NT2/D1 (cell line): ENCODE results near the gene EVX1.
A peak's percentile ranks its signal among the peaks of the same experiment; 100 is the strongest.

Experiments
- DNase-seq: peaks from one replicate; pipeline ENCODE4 v3.0.0-alpha.2; 2011; ENCODE audit warnings: low read depth, low spot score
- H3K27me3 ChIP-seq: 2 replicates; pipeline ENCODE4 v1.6.0; 2011; ENCODE audit warnings: mild to moderate bottlenecking; ENCODE audit not compliant: insufficient read length, insufficient read depth
- H3K36me3 ChIP-seq: 2 replicates; pipeline ENCODE4 v1.6.1; 2011; ENCODE audit warnings: mild to moderate bottlenecking, low read length, mixed read lengths; ENCODE audit not compliant: insufficient read depth, insufficient read length
- H3K4me1 ChIP-seq: 2 replicates; pipeline ENCODE4 v1.5.1; 2011; ENCODE audit not compliant: insufficient read depth, insufficient read length
- H3K4me3 ChIP-seq: 2 replicates; pipeline ENCODE4 v1.5.1; 2011; ENCODE audit warnings: low read depth; ENCODE audit not compliant: insufficient read length
- H3K9ac ChIP-seq: 2 replicates; pipeline ENCODE4 v1.6.0; 2011; ENCODE audit warnings: low read depth; ENCODE audit not compliant: insufficient read length
- H3K9me3 ChIP-seq: 2 replicates; pipeline ENCODE4 v1.5.1; 2011; ENCODE audit warnings: mild to moderate bottlenecking, low read length; ENCODE audit not compliant: insufficient read depth
- SUZ12 ChIP-seq: IDR thresholded peaks from 2 replicates; pipeline ENCODE4 v1.6.1; 2011; ENCODE audit not compliant: insufficient read length, insufficient read depth; ENCODE audit errors: extremely low read depth
- YY1 ChIP-seq: IDR thresholded peaks from 2 replicates; pipeline ENCODE4 v1.6.1; 2011; ENCODE audit not compliant: insufficient read length, insufficient read depth
- ZNF274 ChIP-seq: IDR thresholded peaks from 2 replicates; pipeline ENCODE4 v1.6.1; 2011; ENCODE audit warnings: mild to moderate bottlenecking, low read depth, low read length

The EVX1 gene

DNA sequence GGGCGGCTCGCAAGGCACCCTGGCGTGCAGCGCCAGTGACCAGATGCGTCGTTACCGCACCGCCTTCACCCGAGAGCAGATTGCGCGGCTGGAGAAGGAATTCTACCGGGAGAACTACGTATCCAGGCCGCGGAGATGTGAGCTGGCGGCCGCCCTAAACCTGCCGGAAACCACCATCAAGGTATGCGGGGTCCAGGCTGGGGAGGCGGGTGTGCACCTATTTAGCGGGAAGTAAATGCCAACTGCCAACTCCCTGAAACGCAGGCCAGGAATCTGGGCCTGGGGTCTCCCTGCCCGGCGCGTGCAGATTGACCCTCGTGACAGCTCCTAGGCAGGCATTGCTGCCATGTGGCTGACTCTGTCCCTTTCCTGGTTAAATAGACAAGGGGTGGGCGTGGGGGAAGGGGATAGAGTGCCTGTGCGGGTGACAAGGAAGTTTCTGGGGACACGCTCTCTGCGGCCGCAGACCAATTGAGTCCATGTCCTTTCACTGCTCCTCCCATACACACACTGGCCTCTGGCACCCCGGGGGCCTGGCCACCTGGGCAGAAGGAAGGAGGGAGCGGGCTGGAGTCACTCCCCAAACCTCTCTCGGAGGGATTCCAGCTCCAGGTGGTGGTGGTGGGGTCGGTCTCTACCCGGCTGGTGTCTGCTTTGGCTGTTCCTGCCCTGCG lies 2.7 kb downstream of the EVX1 start:
- H3K4me3 ChIP-seq = peak overlapping the region; percentile 31
- no peaks in the 10 kb centered on the region for H3K36me3 ChIP-seq
- H3K9ac ChIP-seq = no peak overlapping the region
- no peak for DNase-seq
- TF ChIP-seq ZNF274 (no peak), YY1 (no peak), SUZ12 (peak; percentile 94)
- H3K9me3 ChIP-seq = no peaks in the 10 kb centered on the region
- peaks cover 28% of the 10 kb centered on the region for H3K4me1 ChIP-seq
- peaks cover 100% of the 10 kb centered on the region for H3K27me3 ChIP-seq

- peak; percentile 95 for TF ChIP-seq SUZ12
- TF ChIP-seq ZNF274 = no peak
- TF ChIP-seq YY1 = no peak
- Histone ChIP-seq H3K4me1 (peaks cover 22% of the 10 kb centered on the region), H3K9ac (peak overlapping the region; percentile 26), H3K4me3 (peak overlapping the region; percentile 31), H3K36me3 (no peaks in the 10 kb centered on the region), H3K27me3 (peaks cover 100% of the 10 kb centered on the region), H3K9me3 (no peaks in the 10 kb centered on the region)
- no peak for DNase-seq
These were observed 3.4 kb downstream of the EVX1 start for GRCh38 chr7:27245798-27246691.

DNA sequence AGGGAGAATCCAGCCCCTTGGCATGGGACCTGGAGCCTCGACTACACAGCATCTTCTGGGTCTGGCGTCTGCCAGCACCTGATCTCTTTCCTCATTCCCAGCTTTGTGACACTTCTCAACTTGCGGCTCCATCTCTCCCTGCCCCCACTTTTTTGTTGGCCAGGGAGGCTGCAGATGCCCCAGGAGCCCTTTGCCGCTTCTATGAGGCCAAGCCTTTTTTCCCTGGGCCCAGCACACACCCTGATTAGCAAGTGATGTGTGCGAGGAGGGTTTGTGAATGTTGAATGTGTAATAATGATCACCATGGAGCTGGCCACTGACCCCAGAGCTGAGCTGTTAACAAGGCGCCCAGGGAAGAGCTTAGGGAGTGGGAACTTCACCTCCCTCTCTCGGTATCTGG lies 4.4 kb downstream of the EVX1 start:
- Histone ChIP-seq H3K9me3 (no peaks in the 10 kb centered on the region), H3K36me3 (no peaks in the 10 kb centered on the region), H3K9ac (no peak overlapping the region), H3K4me1 (peaks cover 20% of the 10 kb centered on the region), H3K27me3 (peaks cover 100% of the 10 kb centered on the region), H3K4me3 (no peak overlapping the region)
- TF ChIP-seq YY1 (no peak), SUZ12 (no peak), ZNF274 (no peak)
- DNase-seq = no peak

GRCh38 chr7:27247452-27248426 lies 5.1 kb downstream of the EVX1 start:
- Histone ChIP-seq H3K4me1 (peaks cover 17% of the 10 kb centered on the region), H3K27me3 (peaks cover 100% of the 10 kb centered on the region), H3K9ac (no peak overlapping the region), H3K36me3 (no peaks in the 10 kb centered on the region), H3K9me3 (no peaks in the 10 kb centered on the region), H3K4me3 (no peak overlapping the region)
- TF ChIP-seq YY1 = no peak
- no peak for TF ChIP-seq ZNF274
- TF ChIP-seq SUZ12 = no peak
- no peak for DNase-seq

DNA sequence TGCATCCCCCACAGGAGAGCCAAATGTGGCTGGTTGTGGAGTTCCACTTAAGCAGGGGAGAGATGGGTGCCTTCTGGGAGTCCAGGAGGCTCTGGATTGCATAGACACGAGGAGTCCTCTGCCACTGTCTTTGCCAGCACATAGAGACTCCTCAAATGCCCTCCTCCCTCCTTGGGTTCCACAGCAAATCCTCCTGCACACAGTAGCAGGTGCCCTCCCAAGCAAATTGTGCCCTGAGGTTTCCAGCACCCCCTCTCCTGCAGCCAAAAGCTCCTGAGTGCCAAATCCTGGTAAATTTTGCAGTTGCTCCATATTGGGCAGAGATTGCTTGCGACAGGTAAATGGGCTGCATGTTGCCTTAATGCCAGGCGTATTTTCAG lies 5.8 kb downstream of the EVX1 start:
- Histone ChIP-seq H3K9ac (no peak overlapping the region), H3K4me3 (no peak overlapping the region), H3K9me3 (no peaks in the 10 kb centered on the region), H3K27me3 (peaks cover 100% of the 10 kb centered on the region), H3K36me3 (no peaks in the 10 kb centered on the region), H3K4me1 (peaks cover 14% of the 10 kb centered on the region)
- no peak for DNase-seq
- TF ChIP-seq ZNF274 = no peak
- TF ChIP-seq SUZ12 = no peak
- no peak for TF ChIP-seq YY1

- no peak for TF ChIP-seq ZNF274
- TF ChIP-seq SUZ12 = no peak
- TF ChIP-seq YY1 = no peak
- Histone ChIP-seq H3K36me3 (no peaks in the 10 kb centered on the region), H3K4me1 (peaks cover 12% of the 10 kb centered on the region), H3K9me3 (no peaks in the 10 kb centered on the region), H3K9ac (no peak overlapping the region), H3K27me3 (peaks cover 100% of the 10 kb centered on the region), H3K4me3 (no peak overlapping the region)
- no peak for DNase-seq
These were observed 6.5 kb downstream of the EVX1 start for GRCh38 chr7:27248911-27249723.
